SK-N-SH treated with all-trans-retinoic acid at 6 μM for 48 hours (cell line): Measurements from ENCODE around the gene PRKG1.

Experiments used
- ATAC-seq: fragments of 200-7000 bp; cut with Tn5 transposase; 3 replicates; pipeline ENCODE4 v1.9.1; 2020; ENCODE audit warnings: mild to moderate bottlenecking, moderate library complexity
- ARNTL ChIP-seq: fragments of 450-650 bp; formaldehyde crosslinking; IDR thresholded peaks from 2 replicates; pipeline ENCODE4 v1.5.0; 2020; ENCODE audit warnings: low read depth, mild to moderate bottlenecking, moderate library complexity, borderline replicate concordance
- CREB5 ChIP-seq: fragments of 250-450 bp; sonication (Bioruptor Pico); IDR thresholded peaks from 2 replicates; pipeline ENCODE4 v1.5.1; 2020; ENCODE audit warnings: low read depth, mild to moderate bottlenecking, moderate library complexity
- CSDC2 ChIP-seq: fragments of 250-450 bp; sonication (Bioruptor Pico); IDR thresholded peaks from 2 replicates; pipeline ENCODE4 v1.5.0; 2020; ENCODE audit warnings: mild to moderate bottlenecking, moderate library complexity
- ESRRG ChIP-seq: fragments of 250-450 bp; sonication (Bioruptor Pico); IDR thresholded peaks from 2 replicates; pipeline ENCODE4 v1.6.1; 2021; ENCODE audit warnings: mild to moderate bottlenecking
- GLIS3 ChIP-seq: fragments of 250-450 bp; sonication (Bioruptor Pico); IDR thresholded peaks from 2 replicates; pipeline ENCODE4 v1.5.0; 2020; ENCODE audit warnings: mild to moderate bottlenecking, moderate library complexity
- ISL1 ChIP-seq: fragments of 250-450 bp; sonication (Bioruptor Pico); IDR thresholded peaks from 2 replicates; pipeline ENCODE4 v2.1.2; 2022; ENCODE audit warnings: mild to moderate bottlenecking, moderate library complexity
- OSR1 ChIP-seq: fragments of 250-450 bp; sonication (Bioruptor Pico); IDR thresholded peaks from 2 replicates; pipeline ENCODE4 v1.8.0; 2022; ENCODE audit warnings: moderate library complexity, mild to moderate bottlenecking, inconsistent platforms
- POU6F1 ChIP-seq: fragments of 250-450 bp; sonication (Bioruptor Pico); IDR thresholded peaks from 2 replicates; pipeline ENCODE4 v1.8.0; 2021; ENCODE audit warnings: low read depth, mild to moderate bottlenecking, moderate library complexity, borderline replicate concordance
- SNAI2 ChIP-seq: fragments of 250-450 bp; sonication (Bioruptor Pico); IDR thresholded peaks from 2 replicates; pipeline ENCODE4 v1.5.0; 2020; ENCODE audit warnings: mild to moderate bottlenecking, moderate library complexity
- TCF4 ChIP-seq: fragments of 250-450 bp; sonication (Bioruptor Pico); IDR thresholded peaks from 2 replicates; pipeline ENCODE4 v1.8.0; 2021; ENCODE audit warnings: mild to moderate bottlenecking, moderate library complexity, borderline replicate concordance
- TOX ChIP-seq: fragments of 250-450 bp; sonication (Bioruptor Pico); IDR thresholded peaks from 2 replicates; pipeline ENCODE4 v1.8.0; 2021; ENCODE audit warnings: mild to moderate bottlenecking, moderate library complexity, borderline replicate concordance
- ZC3H10 ChIP-seq: fragments of 250-450 bp; sonication (Bioruptor Pico); IDR thresholded peaks from 2 replicates; pipeline ENCODE4 v1.5.1; 2021; ENCODE audit warnings: mild to moderate bottlenecking, moderate library complexity
- ZFP3 ChIP-seq: fragments of 250-450 bp; sonication (Bioruptor Pico); IDR thresholded peaks from 2 replicates; pipeline ENCODE4 v1.5.0; 2020; ENCODE audit warnings: mild to moderate bottlenecking, moderate library complexity
- ZNF565 ChIP-seq: fragments of 450-650 bp; formaldehyde crosslinking; conservative IDR thresholded peaks from 2 replicates; pipeline ENCODE4 v1.5.0; 2020; ENCODE audit warnings: low read depth, mild to moderate bottlenecking, moderate library complexity
- ZNF70 ChIP-seq: fragments of 450-650 bp; formaldehyde crosslinking; IDR thresholded peaks from 2 replicates; pipeline ENCODE4 v1.5.0; 2020; ENCODE audit warnings: mild to moderate bottlenecking, moderate library complexity
- ZNF8 ChIP-seq: fragments of 450-650 bp; formaldehyde crosslinking; IDR thresholded peaks from 2 replicates; pipeline ENCODE4 v1.5.0; 2020; ENCODE audit warnings: mild to moderate bottlenecking, moderate library complexity
- TF ChIP-seq, protein P1 (sequence below): fragments of 250-450 bp; sonication (Bioruptor Pico); IDR thresholded peaks from 2 replicates; pipeline ENCODE4 v1.5.1; 2021; ENCODE audit warnings: mild to moderate bottlenecking, moderate library complexity
- TF ChIP-seq, protein P2 (sequence below): fragments of 250-450 bp; sonication (Bioruptor Pico); IDR thresholded peaks from 2 replicates; pipeline ENCODE4 v1.5.0; 2020; ENCODE audit warnings: mild to moderate bottlenecking, moderate library complexity

Gene PRKG1

GRCh38 chr10:51604579-51604978 is 530.3 kb downstream of the PRKG1 start (continued):
- no peak for TF ChIP-seq TOX
- TF ChIP-seq ZFP3 (CRISPR knock-in tag) = no peak
- TF ChIP-seq, protein P1, sequence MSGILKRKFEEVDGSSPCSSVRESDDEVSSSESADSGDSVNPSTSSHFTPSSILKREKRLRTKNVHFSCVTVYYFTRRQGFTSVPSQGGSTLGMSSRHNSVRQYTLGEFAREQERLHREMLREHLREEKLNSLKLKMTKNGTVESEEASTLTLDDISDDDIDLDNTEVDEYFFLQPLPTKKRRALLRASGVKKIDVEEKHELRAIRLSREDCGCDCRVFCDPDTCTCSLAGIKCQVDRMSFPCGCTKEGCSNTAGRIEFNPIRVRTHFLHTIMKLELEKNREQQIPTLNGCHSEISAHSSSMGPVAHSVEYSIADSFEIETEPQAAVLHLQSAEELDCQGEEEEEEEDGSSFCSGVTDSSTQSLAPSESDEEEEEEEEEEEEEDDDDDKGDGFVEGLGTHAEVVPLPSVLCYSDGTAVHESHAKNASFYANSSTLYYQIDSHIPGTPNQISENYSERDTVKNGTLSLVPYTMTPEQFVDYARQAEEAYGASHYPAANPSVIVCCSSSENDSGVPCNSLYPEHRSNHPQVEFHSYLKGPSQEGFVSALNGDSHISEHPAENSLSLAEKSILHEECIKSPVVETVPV = no peak
- TF ChIP-seq ESRRG = no peak
- TF ChIP-seq ZNF70 (CRISPR knock-in tag) = no peak
- no peak for TF ChIP-seq CREB5 (CRISPR knock-in tag)
- TF ChIP-seq, all 23 proteins: peak for 0

DNA sequence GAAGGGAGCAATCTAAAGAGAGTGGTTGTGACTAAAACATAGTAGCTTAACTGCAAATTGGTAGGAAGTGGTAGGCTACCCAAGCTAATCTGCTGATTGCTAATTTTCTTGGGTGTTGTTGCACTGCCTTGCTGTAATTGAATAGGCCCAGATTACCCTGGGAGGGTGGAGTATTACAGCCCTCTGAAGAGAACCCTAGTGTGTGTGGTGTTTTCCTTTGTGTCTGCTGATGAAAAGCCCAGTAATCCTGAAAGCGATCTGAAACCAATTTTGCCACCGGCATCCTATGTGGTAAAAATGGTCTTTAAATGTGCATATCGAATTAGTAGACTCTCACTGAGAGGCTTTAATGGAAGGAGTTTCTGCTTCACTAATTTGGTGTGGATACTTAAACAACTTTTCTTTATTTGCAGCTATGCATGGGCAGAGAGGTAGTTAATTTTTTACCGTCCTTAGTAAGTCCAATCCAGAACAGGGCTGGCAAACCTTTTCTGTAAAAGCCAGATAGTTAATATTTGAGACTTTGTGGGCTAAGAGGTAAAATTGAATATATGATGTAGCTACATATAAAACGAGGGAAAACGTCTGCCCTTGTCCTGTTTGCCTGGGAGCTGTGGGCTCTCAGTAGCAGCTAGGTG is 532.7 kb downstream of the PRKG1 start:
- no peak for TF ChIP-seq ZNF70 (CRISPR knock-in tag)
- no peak for TF ChIP-seq CREB5 (CRISPR knock-in tag)
- TF ChIP-seq, all 23 proteins: peak for 0
- no peak for ATAC-seq

GRCh38 chr10:51607463-51607835 is 533.2 kb downstream of the PRKG1 start:
- ATAC-seq = no peak
- TF ChIP-seq ZFP3 (CRISPR knock-in tag) (no peak), ARNTL (CRISPR knock-in tag) (no peak), ZNF8 (no peak), CREB5 (CRISPR knock-in tag) (no peak), ISL1 (no peak), TCF4 (no peak), ZNF70 (CRISPR knock-in tag) (no peak), ZNF565 (CRISPR knock-in tag) (no peak), CSDC2 (no peak), ZC3H10 (CRISPR knock-in tag) (no peak), SNAI2 (CRISPR knock-in tag) (no peak)

GRCh38 chr10:51608211-51608610 is 533.9 kb downstream of the PRKG1 start:
- no peak for ATAC-seq
- no peak for TF ChIP-seq CREB5 (CRISPR knock-in tag)
- TF ChIP-seq TCF4 = no peak
- no peak for TF ChIP-seq POU6F1 (CRISPR knock-in tag)
- TF ChIP-seq ZNF8 = no peak
- no peak for TF ChIP-seq CSDC2
- TF ChIP-seq, protein P2, sequence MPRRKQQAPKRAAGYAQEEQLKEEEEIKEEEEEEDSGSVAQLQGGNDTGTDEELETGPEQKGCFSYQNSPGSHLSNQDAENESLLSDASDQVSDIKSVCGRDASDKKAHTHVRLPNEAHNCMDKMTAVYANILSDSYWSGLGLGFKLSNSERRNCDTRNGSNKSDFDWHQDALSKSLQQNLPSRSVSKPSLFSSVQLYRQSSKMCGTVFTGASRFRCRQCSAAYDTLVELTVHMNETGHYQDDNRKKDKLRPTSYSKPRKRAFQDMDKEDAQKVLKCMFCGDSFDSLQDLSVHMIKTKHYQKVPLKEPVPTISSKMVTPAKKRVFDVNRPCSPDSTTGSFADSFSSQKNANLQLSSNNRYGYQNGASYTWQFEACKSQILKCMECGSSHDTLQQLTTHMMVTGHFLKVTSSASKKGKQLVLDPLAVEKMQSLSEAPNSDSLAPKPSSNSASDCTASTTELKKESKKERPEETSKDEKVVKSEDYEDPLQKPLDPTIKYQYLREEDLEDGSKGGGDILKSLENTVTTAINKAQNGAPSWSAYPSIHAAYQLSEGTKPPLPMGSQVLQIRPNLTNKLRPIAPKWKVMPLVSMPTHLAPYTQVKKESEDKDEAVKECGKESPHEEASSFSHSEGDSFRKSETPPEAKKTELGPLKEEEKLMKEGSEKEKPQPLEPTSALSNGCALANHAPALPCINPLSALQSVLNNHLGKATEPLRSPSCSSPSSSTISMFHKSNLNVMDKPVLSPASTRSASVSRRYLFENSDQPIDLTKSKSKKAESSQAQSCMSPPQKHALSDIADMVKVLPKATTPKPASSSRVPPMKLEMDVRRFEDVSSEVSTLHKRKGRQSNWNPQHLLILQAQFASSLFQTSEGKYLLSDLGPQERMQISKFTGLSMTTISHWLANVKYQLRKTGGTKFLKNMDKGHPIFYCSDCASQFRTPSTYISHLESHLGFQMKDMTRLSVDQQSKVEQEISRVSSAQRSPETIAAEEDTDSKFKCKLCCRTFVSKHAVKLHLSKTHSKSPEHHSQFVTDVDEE (CRISPR knock-in tag) = no peak
- TF ChIP-seq SNAI2 (CRISPR knock-in tag) = no peak
- TF ChIP-seq GLIS3 (CRISPR knock-in tag) = no peak
- no peak for TF ChIP-seq ZFP3 (CRISPR knock-in tag)
- TF ChIP-seq OSR1 = no peak
